Neuronal stem cell (in vitro differentiated cells): Measurements from ENCODE around the gene IGF2R.
"Not testable (repeated sequence)": the region's sequence is repeated elsewhere in the genome, so short reads cannot be mapped to it uniquely, and the experiment has no call there.

Source experiments
- DNase-seq: peaks from one replicate; pipeline ENCODE4 v3.0.0-alpha.2; 2013; ENCODE audit warnings: low spot score
- H2AFZ ChIP-seq: one replicate; pipeline ENCODE4 v1.6.1; 2013; ENCODE audit warnings: mild to moderate bottlenecking, low read length, inconsistent platforms
- H2AK5ac ChIP-seq: 2 replicates; pipeline ENCODE4 v1.6.1; 2013; ENCODE audit warnings: low read depth, mild to moderate bottlenecking, inconsistent platforms, low read length, moderate library complexity, mixed read lengths
- H2BK120ac ChIP-seq: 2 replicates; pipeline ENCODE4 v1.6.1; 2013; ENCODE audit warnings: low read depth, mild to moderate bottlenecking, inconsistent platforms, low read length, moderate library complexity, mixed read lengths
- H2BK12ac ChIP-seq: one replicate; pipeline ENCODE4 v1.6.1; 2013; ENCODE audit warnings: low read length, inconsistent platforms
- H2BK15ac ChIP-seq: 2 replicates; pipeline ENCODE4 v1.6.1; 2013; ENCODE audit warnings: mild to moderate bottlenecking, low read length, inconsistent platforms, mixed read lengths
- H2BK5ac ChIP-seq: one replicate; pipeline ENCODE4 v1.6.1; 2013; ENCODE audit warnings: inconsistent platforms, mild to moderate bottlenecking, low read length, moderate library complexity
- H3K14ac ChIP-seq: one replicate; pipeline ENCODE4 v1.6.1; 2013; ENCODE audit warnings: low read length, inconsistent platforms
- H3K18ac ChIP-seq: 2 replicates; pipeline ENCODE4 v1.6.1; 2013; ENCODE audit warnings: low read length, inconsistent platforms
- H3K23ac ChIP-seq: 2 replicates; pipeline ENCODE4 v1.6.1; 2013; ENCODE audit warnings: low read depth, mild to moderate bottlenecking, mixed read lengths, low read length, inconsistent platforms; ENCODE audit not compliant: poor library complexity
- H3K27ac ChIP-seq: replicated peaks from 3 replicates; pipeline ENCODE4 v1.5.1; 2013; ENCODE audit warnings: low read length, inconsistent platforms
- H3K27me3 ChIP-seq, 3 experiments: 2 replicates each; pipeline ENCODE4 v1.6.1; 2013; ENCODE audit warnings: low read length in 3 of 3, mild to moderate bottlenecking in 2 of 3, inconsistent platforms in 1 of 3, low read depth in 1 of 3, mixed read lengths in 1 of 3, moderate library complexity in 1 of 3; ENCODE audit not compliant: control insufficient read depth in 3 of 3, insufficient read depth in 3 of 3
- H3K36me3 ChIP-seq, 2 donors: replicated peaks in 1 of 2; 2 replicates each; pipeline ENCODE4 v1.6.1; 2013; ENCODE audit warnings: low read length in 2 of 2; ENCODE audit not compliant: control insufficient read depth in 2 of 2, insufficient read depth in 2 of 2
- H3K4ac ChIP-seq: 2 replicates; pipeline ENCODE4 v1.6.1; 2013; ENCODE audit warnings: inconsistent platforms, mild to moderate bottlenecking, low read length, moderate library complexity
- H3K4me1 ChIP-seq, 2 donors: 1 replicate in 1 of 2; 2 replicates in 1 of 2; pipeline ENCODE4 v1.6.1; 2013; ENCODE audit warnings: low read length in 2 of 2, low read depth in 1 of 2; ENCODE audit not compliant: control insufficient read depth in 2 of 2, insufficient read depth in 1 of 2
- H3K4me2 ChIP-seq: one replicate; pipeline ENCODE4 v1.6.1; 2013; ENCODE audit warnings: mild to moderate bottlenecking, low read length, inconsistent platforms; ENCODE audit not compliant: insufficient read depth, poor library complexity, severe bottlenecking
- H3K4me3 ChIP-seq, 2 donors: 2 replicates each; pipeline ENCODE4 v1.5.1; 2013; ENCODE audit warnings: low read length in 2 of 2, mild to moderate bottlenecking in 2 of 2, inconsistent platforms in 1 of 2, moderate library complexity in 1 of 2
- H3K79me1 ChIP-seq: one replicate; pipeline ENCODE4 v1.6.1; 2013; ENCODE audit warnings: low read depth, mild to moderate bottlenecking, inconsistent platforms, low read length, moderate library complexity
- H3K9ac ChIP-seq: one replicate; pipeline ENCODE4 v1.6.1; 2013; ENCODE audit warnings: mild to moderate bottlenecking, low read depth, low read length, inconsistent platforms; ENCODE audit not compliant: poor library complexity
- H3K9me3 ChIP-seq, 2 donors: replicated peaks in 1 of 2; 2 replicates each; pipeline versions ENCODE3 to v1.6.1; 2013; ENCODE audit warnings: low read length in 2 of 2, mild to moderate bottlenecking in 2 of 2, inconsistent platforms in 1 of 2, low read depth in 1 of 2, mixed read lengths in 1 of 2, moderate library complexity in 1 of 2; ENCODE audit not compliant: control insufficient read depth in 2 of 2, insufficient read depth in 1 of 2
- H4K8ac ChIP-seq: one replicate; pipeline ENCODE4 v1.6.1; 2013; ENCODE audit warnings: low read depth, mild to moderate bottlenecking, inconsistent platforms, low read length, moderate library complexity
- H4K91ac ChIP-seq: one replicate; pipeline ENCODE4 v1.6.1; 2013; ENCODE audit warnings: low read length, low read depth, mild to moderate bottlenecking, inconsistent platforms; ENCODE audit not compliant: poor library complexity
- WGBS, 2 donors: extraction: QIAGEN DNeasy Blood & Tissue Kit; methylation state at CpG; one replicate each; pipeline ENCODE4 v1.1.7; 2013; ENCODE audit warnings: missing lambda C conversion rate in 2 of 2, mixed read lengths in 1 of 2; ENCODE audit not compliant: insufficient read length in 2 of 2, insufficient replicate concordance in 1 of 2; ENCODE audit errors: extremely low coverage in 2 of 2; 5-methylcytosine and 5-hydroxymethylcytosine counted together

Gene IGF2R

GRCh38 chr6:160111806-160112205 is 142.9 kb downstream of the IGF2R start:
- no peak overlapping the region for H3K4me2 ChIP-seq
- peaks cover 0 to 48% of the 10 kb centered on the region in 2 donors for H3K36me3 ChIP-seq
- no peak overlapping the region for H3K4me3 ChIP-seq
- H3K9ac ChIP-seq: no peak overlapping the region
- no peak overlapping the region for H3K4ac ChIP-seq
- no peak overlapping the region for H2BK120ac ChIP-seq
- no peak overlapping the region for H3K18ac ChIP-seq
- H3K9me3 ChIP-seq: peaks cover 0 to 3% of the 10 kb centered on the region in 2 donors
- no peak for DNase-seq
- H2BK5ac ChIP-seq: no peak overlapping the region
- WGBS, 2 donors: no CpG with 5 or more reads among the region's 4 CpGs
- H2BK15ac ChIP-seq: no peak overlapping the region
- H3K27me3 ChIP-seq: no peaks in the 10 kb centered on the region
- H3K79me1 ChIP-seq: no peaks in the 10 kb centered on the region
- H3K27ac ChIP-seq: no peak overlapping the region
- no peak overlapping the region for H4K8ac ChIP-seq
- no peak overlapping the region for H3K23ac ChIP-seq
- no peak overlapping the region for H4K91ac ChIP-seq
- no peak overlapping the region for H2AK5ac ChIP-seq
- H3K4me1 ChIP-seq: peaks cover 0 to 3% of the 10 kb centered on the region in 2 donors
- H2BK12ac ChIP-seq: no peak overlapping the region
- H3K14ac ChIP-seq: no peak overlapping the region
- no peak overlapping the region for H2AFZ ChIP-seq

DNA sequence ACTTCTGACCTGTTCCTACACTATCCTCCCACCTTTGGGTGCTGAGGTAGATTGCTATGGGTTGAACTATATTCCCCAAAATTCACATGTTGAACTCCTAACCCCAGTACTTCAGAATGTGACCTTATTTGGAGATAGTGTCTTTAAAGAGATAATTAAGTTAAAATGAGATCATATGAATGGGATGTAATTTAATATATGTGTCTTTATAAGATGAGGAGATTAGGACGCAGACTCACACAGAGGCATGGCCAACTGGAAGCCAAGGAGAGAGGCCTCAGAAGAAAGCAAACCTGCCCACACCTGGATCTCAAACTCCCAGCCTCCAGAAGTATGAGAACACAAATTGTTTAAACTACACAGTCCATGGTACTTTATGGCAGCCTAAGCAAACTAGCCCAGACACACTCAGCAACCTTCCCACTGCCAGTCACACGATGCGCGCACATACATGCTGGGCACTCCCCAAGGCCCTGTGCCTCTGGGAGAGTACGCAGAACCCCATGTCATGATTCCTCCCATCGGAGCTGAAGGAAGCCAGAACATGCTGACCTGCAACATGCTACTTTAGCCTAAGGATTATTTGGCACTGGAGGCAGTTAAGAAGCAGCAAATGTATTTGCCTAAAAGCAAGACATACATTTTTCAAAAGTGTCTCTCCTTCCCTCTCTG is 143.9 kb downstream of the IGF2R start:
- Histone ChIP-seq H3K4me2 (no peak overlapping the region), H2BK15ac (no peak overlapping the region), H4K91ac (no peak overlapping the region), H3K27me3 (no peaks in the 10 kb centered on the region), H3K23ac (no peak overlapping the region), H2BK120ac (no peak overlapping the region), H3K27ac (no peak overlapping the region), H4K8ac (no peak overlapping the region), H3K4ac (no peak overlapping the region), H2BK12ac (no peak overlapping the region), H2BK5ac (no peak overlapping the region), H3K4me1 (peaks cover 0 to 3% of the 10 kb centered on the region in 2 donors), H3K18ac (no peak overlapping the region), H3K4me3 (no peak overlapping the region), H2AFZ (no peak overlapping the region), H3K9me3 (peaks cover 8 to 9% of the 10 kb centered on the region in 2 donors), H3K9ac (no peak overlapping the region), H2AK5ac (no peak overlapping the region), H3K36me3 (peaks cover 0 to 38% of the 10 kb centered on the region in 2 donors), H3K14ac (no peak overlapping the region), H3K79me1 (no peaks in the 10 kb centered on the region)
- no peak for DNase-seq
- no CpG with 5 or more reads among the region's 6 CpGs for WGBS, 2 donors

DNA sequence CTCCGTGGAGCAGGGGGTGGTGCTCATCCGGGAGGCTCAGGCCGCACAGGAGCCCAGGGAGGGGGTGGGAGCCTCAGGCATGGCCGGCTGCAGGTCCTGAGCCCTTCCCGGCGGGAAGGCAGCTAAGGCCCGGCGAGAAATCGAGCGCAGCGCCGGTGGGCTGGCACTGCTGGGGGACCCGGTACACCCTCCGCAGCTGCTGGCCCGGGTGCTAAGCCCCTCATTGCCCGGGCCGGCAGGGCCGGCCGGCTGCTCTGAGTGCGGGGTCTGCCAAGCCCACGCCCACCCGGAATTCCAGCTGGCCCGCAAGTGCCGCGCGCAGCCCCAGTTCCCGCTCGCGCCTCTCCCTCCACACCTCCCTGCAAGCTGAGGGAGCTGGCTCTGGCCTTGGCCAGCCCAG is 145.7 kb downstream of the IGF2R start:
- H2BK5ac ChIP-seq, H2AFZ ChIP-seq, H3K18ac ChIP-seq, H2BK120ac ChIP-seq, H2BK15ac ChIP-seq, H3K79me1 ChIP-seq, H3K4me3 ChIP-seq, H2BK12ac ChIP-seq, H3K27ac ChIP-seq, H2AK5ac ChIP-seq, H4K91ac ChIP-seq, H4K8ac ChIP-seq, H3K4me1 ChIP-seq, H3K23ac ChIP-seq, H3K14ac ChIP-seq, DNase-seq, H3K4me2 ChIP-seq, H3K9ac ChIP-seq, H3K4ac ChIP-seq, H3K27me3 ChIP-seq: not testable (repeated sequence)
- H3K9me3 ChIP-seq: peaks cover 9 to 20% of the 10 kb centered on the region in 2 donors
- WGBS, 2 donors: no CpG with 5 or more reads among the region's 29 CpGs
- H3K36me3 ChIP-seq: peaks cover 0 to 25% of the 10 kb centered on the region in 2 donors

- Histone ChIP-seq H3K9me3 (peaks cover 9 to 20% of the 10 kb centered on the region in 2 donors), H3K23ac (no peak overlapping the region), H2AFZ (no peak overlapping the region), H3K27ac (no peak overlapping the region), H3K4me2 (no peak overlapping the region), H3K4ac (no peak overlapping the region), H3K79me1 (no peaks in the 10 kb centered on the region), H3K4me3 (peak overlapping the region in 1 of 2 donors; percentile 47), H3K18ac (no peak overlapping the region), H3K14ac (no peak overlapping the region), H3K9ac (no peak overlapping the region), H4K91ac (no peak overlapping the region), H2BK5ac (no peak overlapping the region), H3K36me3 (peaks cover 0 to 16% of the 10 kb centered on the region in 2 donors), H3K4me1 (peaks cover 0 to 6% of the 10 kb centered on the region in 2 donors), H2BK15ac (no peak overlapping the region), H2BK120ac (no peak overlapping the region), H4K8ac (no peak overlapping the region), H3K27me3 (no peaks in the 10 kb centered on the region), H2AK5ac (no peak overlapping the region), H2BK12ac (no peak overlapping the region)
- WGBS, 2 donors: no CpG with 5 or more reads among the region's 3 CpGs
- no peak for DNase-seq
Observed at GRCh38 chr6:160115421-160115820, 146.5 kb downstream of the IGF2R start.
